A673 (cell line): ENCODE data around the gene PRDM16. TPM values are rescaled to one million over a fixed set of nuclear protein-coding genes. Genes with fewer than 3 reads are reported as not detected.

ENCODE experiments used
- BruUV-seq: library from RNA; stranded (reverse); fragments of 400-500 nt; replicated peaks from 2 replicates; lab custom pipeline; 2021; lab: Mats Ljungman, UMichigan
- CTCF ChIA-PET: fragments of 300-600 bp; sonication (Branson Sonifier 250); formaldehyde crosslinking; loops from one replicate; lab custom pipeline; 2022; ENCODE audit warnings: antibody characterized with exemption; lab: Charles Lee
- POLR2A ChIA-PET: fragments of 300-600 bp; sonication (Branson Sonifier 250); formaldehyde crosslinking; loops from one replicate; lab custom pipeline; 2022; ENCODE audit warnings: antibody characterized with exemption; ENCODE audit not compliant: low non-redundant PET; lab: Charles Lee
- DNase-seq: peaks from one replicate; pipeline ENCODE4 v3.0.0-alpha.2; 2015; ENCODE audit warnings: low spot score
- H3K27ac ChIP-seq: fragments of 200-600 bp; sonication (generic); 2 replicates; pipeline ENCODE4 v1.5.1; 2016; ENCODE audit warnings: mixed run types, low read depth, mild to moderate bottlenecking, mixed read lengths, antibody characterized with exemption, low read length; ENCODE audit not compliant: poor library complexity, severe bottlenecking
- H3K27me3 ChIP-seq: fragments of 200-600 bp; sonication (generic); replicated peaks from 2 replicates; pipeline ENCODE4 v1.6.1; 2017; ENCODE audit warnings: mixed run types, low read depth, mild to moderate bottlenecking, mixed read lengths, antibody characterized with exemption, low read length; ENCODE audit not compliant: insufficient read depth, poor library complexity
- H3K36me3 ChIP-seq: fragments of 200-600 bp; sonication (generic); 2 replicates; pipeline ENCODE4 v1.6.1; 2016; ENCODE audit warnings: mixed run types, mild to moderate bottlenecking, mixed read lengths, antibody characterized with exemption, low read length; ENCODE audit not compliant: insufficient read depth, poor library complexity, severe bottlenecking
- H3K4me1 ChIP-seq: fragments of 200-600 bp; sonication (generic); 2 replicates; pipeline ENCODE4 v1.6.1; 2017; ENCODE audit warnings: mixed run types, mild to moderate bottlenecking, mixed read lengths, antibody characterized with exemption, low read length; ENCODE audit not compliant: insufficient read depth, poor library complexity, severe bottlenecking
- H3K4me3 ChIP-seq: fragments of 200-600 bp; sonication (generic); 2 replicates; pipeline ENCODE4 v1.5.1; 2016; ENCODE audit warnings: low read depth, mixed run types, mild to moderate bottlenecking, mixed read lengths, low read length; ENCODE audit not compliant: poor library complexity, severe bottlenecking
- H3K9me3 ChIP-seq: fragments of 200-600 bp; sonication (generic); 2 replicates; pipeline ENCODE4 v1.6.1; 2016; ENCODE audit warnings: mixed run types, low read depth, mild to moderate bottlenecking, mixed read lengths, antibody characterized with exemption, low read length; ENCODE audit not compliant: poor library complexity, severe bottlenecking
- EZH2 ChIP-seq: fragments of 200-600 bp; sonication (generic); IDR thresholded peaks from 2 replicates; pipeline ENCODE4 v1.6.1; 2017; ENCODE audit warnings: borderline replicate concordance, low read depth, mild to moderate bottlenecking, mixed read lengths, antibody characterized with exemption, low read length; ENCODE audit not compliant: poor library complexity, severe bottlenecking
- intact Hi-C: fragments of 100-400 bp; cut with micrococcal nuclease; formaldehyde crosslinking; loops from one replicate; pipeline ENCODE4 v1.10.0; 2022; ENCODE audit not compliant: unreplicated experiment
- total RNA-seq: library from RNA; stranded (reverse); gene quantifications from 2 replicates; pipeline ENCODE4 v1.2.3, GENCODE V29; 2021
- TF ChIP-seq, protein P1 (sequence below): fragments of 300-800, 200-600 bp; sonication (generic); conservative IDR thresholded peaks from 2 replicates; pipeline ENCODE4 v1.5.1; 2017; ENCODE audit warnings: low read depth, mild to moderate bottlenecking, antibody characterized with exemption, low read length, moderate library complexity, mixed read lengths

The PRDM16 gene
- total RNA-seq, 1 experiment from 2014 or later = 0.49 TPM

DNA sequence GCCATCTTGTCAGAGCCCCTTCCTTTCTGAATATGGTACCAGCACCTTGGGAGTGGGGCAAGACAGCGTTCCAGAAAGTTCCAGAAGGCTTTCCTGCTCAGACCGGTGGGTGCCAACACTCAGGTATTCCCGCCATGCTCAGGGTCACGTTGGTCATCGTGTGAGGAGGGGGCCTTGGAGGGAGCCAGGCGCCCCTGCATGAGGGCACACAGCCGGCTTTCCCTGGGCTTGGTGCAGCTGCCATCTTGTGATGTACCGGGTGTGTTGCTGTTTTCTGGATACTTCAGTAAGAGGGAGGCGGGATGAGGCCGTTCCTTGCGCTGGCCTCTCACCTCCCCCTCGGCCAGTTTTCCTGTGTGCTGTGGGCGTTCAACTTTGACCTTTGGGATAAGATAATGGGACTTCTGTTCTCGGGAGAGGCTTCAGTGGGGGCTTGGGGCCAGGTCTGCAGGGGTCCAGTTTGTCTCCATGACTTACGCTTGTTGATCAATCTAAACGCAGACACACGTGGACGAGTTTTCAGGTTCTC lies 69.7 kb downstream of the PRDM16 start:
- no peak for DNase-seq
- BruUV-seq = no TSS peak

DNA sequence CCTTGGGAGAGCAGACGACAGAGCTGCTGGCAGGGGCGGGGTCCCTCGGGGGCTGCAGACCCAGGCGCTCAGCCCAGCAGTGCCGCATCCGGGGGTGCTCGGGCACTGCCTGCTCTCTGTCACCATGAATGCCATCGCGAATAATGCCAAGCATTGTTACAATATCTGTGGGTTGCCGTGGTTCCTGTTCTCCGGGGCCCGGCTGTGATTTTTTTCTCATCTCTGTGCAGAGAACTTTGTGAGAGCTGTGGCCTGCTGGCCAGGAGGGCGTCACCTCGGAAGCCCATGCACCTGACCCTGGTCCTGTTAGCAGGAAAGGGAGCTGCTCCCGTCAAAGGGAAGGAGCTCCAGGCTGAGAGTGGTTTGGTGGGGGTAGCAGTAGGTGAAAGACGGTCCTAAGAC lies 70.4 kb downstream of the PRDM16 start:
- no TSS peak for BruUV-seq

More for the DNA sequence above, 69.7 kb downstream of the PRDM16 start:
- H3K27me3 ChIP-seq = peaks cover 87% of the 10 kb centered on the region
- H3K4me1 ChIP-seq = no peaks in the 10 kb centered on the region
- H3K27ac ChIP-seq = no peak overlapping the region
- H3K4me3 ChIP-seq = no peak overlapping the region
- ChIA-PET CTCF (no interaction called here), POLR2A (no interaction called here)
- H3K9me3 ChIP-seq = no peaks in the 10 kb centered on the region
- H3K36me3 ChIP-seq = no peaks in the 10 kb centered on the region
- TF ChIP-seq EZH2 = no peak
- TF ChIP-seq, protein P1, sequence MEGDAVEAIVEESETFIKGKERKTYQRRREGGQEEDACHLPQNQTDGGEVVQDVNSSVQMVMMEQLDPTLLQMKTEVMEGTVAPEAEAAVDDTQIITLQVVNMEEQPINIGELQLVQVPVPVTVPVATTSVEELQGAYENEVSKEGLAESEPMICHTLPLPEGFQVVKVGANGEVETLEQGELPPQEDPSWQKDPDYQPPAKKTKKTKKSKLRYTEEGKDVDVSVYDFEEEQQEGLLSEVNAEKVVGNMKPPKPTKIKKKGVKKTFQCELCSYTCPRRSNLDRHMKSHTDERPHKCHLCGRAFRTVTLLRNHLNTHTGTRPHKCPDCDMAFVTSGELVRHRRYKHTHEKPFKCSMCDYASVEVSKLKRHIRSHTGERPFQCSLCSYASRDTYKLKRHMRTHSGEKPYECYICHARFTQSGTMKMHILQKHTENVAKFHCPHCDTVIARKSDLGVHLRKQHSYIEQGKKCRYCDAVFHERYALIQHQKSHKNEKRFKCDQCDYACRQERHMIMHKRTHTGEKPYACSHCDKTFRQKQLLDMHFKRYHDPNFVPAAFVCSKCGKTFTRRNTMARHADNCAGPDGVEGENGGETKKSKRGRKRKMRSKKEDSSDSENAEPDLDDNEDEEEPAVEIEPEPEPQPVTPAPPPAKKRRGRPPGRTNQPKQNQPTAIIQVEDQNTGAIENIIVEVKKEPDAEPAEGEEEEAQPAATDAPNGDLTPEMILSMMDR = no peak
- intact Hi-C loops = no loop called here

DNA sequence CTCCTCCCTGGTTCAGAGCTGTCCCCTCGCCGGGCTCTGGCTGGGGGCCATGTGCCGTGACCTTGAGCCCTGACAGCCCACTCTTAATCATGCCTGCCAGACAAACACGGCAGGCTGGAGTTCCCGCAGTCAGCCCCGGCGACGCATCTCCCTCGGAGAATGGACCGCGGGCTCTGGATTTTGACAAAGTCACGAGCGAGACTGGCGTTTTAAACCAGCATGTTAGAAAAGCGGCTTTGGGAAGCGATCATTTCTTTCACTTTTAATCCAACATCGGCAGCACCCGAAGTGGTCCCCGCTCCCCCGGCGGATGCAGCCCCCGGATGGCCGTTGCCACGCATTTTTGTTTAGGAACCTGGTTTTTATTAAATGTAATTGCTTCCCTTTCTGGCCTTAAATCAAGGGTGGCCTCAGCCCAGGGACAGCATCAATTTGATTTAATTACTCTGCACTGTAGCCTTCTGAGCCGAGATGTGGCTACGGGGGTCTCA lies 70.9 kb downstream of the PRDM16 start:
- ChIA-PET POLR2A (no interaction called here), CTCF (no interaction called here)
- DNase-seq = no peak
- Histone ChIP-seq H3K36me3 (no peaks in the 10 kb centered on the region), H3K27me3 (peaks cover 77% of the 10 kb centered on the region), H3K9me3 (no peaks in the 10 kb centered on the region), H3K27ac (no peak overlapping the region), H3K4me1 (no peaks in the 10 kb centered on the region), H3K4me3 (no peak overlapping the region)
- intact Hi-C loops = no loop called here
- TF ChIP-seq, protein P1 = no peak
- peak; percentile 93 for TF ChIP-seq EZH2
- no TSS peak for BruUV-seq

More for the DNA sequence above, 70.4 kb downstream of the PRDM16 start:
- H3K27ac ChIP-seq = no peak overlapping the region
- peaks cover 82% of the 10 kb centered on the region for H3K27me3 ChIP-seq
- H3K36me3 ChIP-seq = no peaks in the 10 kb centered on the region
- no peaks in the 10 kb centered on the region for H3K9me3 ChIP-seq
- intact Hi-C loops = no loop called here
- ChIA-PET CTCF (no interaction called here), POLR2A (no interaction called here)
- H3K4me1 ChIP-seq = no peaks in the 10 kb centered on the region
- DNase-seq = no peak
- no peak for TF ChIP-seq EZH2
- TF ChIP-seq, protein P1 = no peak
- H3K4me3 ChIP-seq = no peak overlapping the region
